Endothelial cell (in vitro differentiated cells): ENCODE data around the gene CANX. TPM values are rescaled to one million over a fixed set of nuclear protein-coding genes. Genes with fewer than 3 reads are reported as not detected.
"Not testable (repeated sequence)": the region's sequence is repeated elsewhere in the genome, so short reads cannot be mapped to it uniquely, and the experiment has no call there.

Experiments
- DNase-seq: peaks from one replicate; pipeline ENCODE4 v3.0.0; 2021; ENCODE audit warnings: low spot score
- H3K27ac Mint-ChIP-seq: one replicate; pipeline ENCODE4 v1.8.0; 2021; ENCODE audit warnings: mixed read lengths, inconsistent platforms; ENCODE audit not compliant: unreplicated experiment
- H3K27me3 Mint-ChIP-seq: one replicate; pipeline ENCODE4 v1.8.0; 2021; ENCODE audit warnings: mild to moderate bottlenecking, moderate library complexity, mixed read lengths, inconsistent platforms; ENCODE audit not compliant: unreplicated experiment
- H3K36me3 Mint-ChIP-seq: one replicate; pipeline ENCODE4 v1.8.0; 2021; ENCODE audit warnings: mild to moderate bottlenecking, low read depth, mixed read lengths, inconsistent platforms; ENCODE audit not compliant: unreplicated experiment
- H3K4me1 Mint-ChIP-seq: one replicate; pipeline ENCODE4 v1.8.0; 2021; ENCODE audit warnings: mild to moderate bottlenecking, mixed read lengths, inconsistent platforms; ENCODE audit not compliant: unreplicated experiment
- H3K4me3 Mint-ChIP-seq: one replicate; pipeline ENCODE4 v1.8.0; 2021; ENCODE audit warnings: mild to moderate bottlenecking, mixed read lengths, inconsistent platforms; ENCODE audit not compliant: unreplicated experiment
- H3K9me3 Mint-ChIP-seq: one replicate; pipeline ENCODE4 v1.8.0; 2021; ENCODE audit warnings: mixed read lengths, inconsistent platforms; ENCODE audit not compliant: unreplicated experiment
- CTCF ChIP-seq: fragments of 200-600 bp; sonication (generic); IDR thresholded peaks from one replicate; pipeline ENCODE4 v1.5.0; 2021; ENCODE audit warnings: antibody characterized with exemption; ENCODE audit not compliant: unreplicated experiment
- total RNA-seq: library from RNA; stranded (reverse); fragmentation: NEBNext Ultra II Directional; extraction: Animal tissue kit (Norgen Biotek cat#: 25700); gene quantifications from one replicate; pipeline ENCODE4 v1.2.1, GENCODE V29; 2021; ENCODE audit not compliant: unreplicated experiment

CANX gene
- total RNA-seq, 1 donor from 2014 or later: 568 TPM

DNA sequence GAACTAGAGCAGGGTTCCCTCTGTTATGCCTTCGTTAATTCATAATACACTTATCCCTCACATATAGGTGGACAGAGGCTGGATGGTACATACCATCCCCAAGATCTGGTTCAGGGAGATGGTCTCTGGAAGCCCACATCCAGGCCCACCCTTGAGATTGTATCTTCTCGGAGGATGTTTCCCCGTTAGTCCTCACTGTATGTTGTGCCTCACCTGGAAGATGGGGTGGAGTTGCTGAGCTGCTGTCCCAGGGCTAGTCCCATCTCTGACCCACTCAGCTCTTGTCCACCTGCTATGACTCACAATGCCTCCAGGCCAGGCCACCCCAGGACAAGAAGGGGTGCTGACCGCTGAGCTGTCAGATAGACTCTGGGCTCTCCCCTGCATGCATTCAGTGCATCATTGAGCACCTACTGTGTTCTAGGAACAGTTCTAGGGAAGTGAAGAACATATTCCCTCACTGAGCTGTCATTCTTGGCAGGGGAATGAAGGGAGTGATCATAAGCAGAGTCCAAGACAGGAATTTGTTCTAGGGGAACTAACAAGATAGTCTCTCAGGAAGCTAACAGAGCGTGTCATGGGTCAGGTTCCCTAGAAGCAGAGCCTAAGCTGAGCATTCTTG lies 17.9 kb upstream of the CANX start, which contains the start of gene CBY3:
TSS of gene CBY3 (minus strand) at position 255 of the 622 bp plus-strand sequence. CDS start at position 139, 116 bp downstream.
- Mint-ChIP-seq H3K27ac (no peak within 1 kb of the TSS), H3K36me3 (no peaks in the 10 kb centered on the region), H3K9me3 (no peaks in the 10 kb centered on the region), H3K27me3 (peaks cover 6% of the 10 kb centered on the region), H3K4me3 (peak within 1 kb of the TSS; percentile 4), H3K4me1 (peaks cover 7% of the 10 kb centered on the region)
- DNase-seq: no peak
- TF ChIP-seq CTCF: no peak

DNA sequence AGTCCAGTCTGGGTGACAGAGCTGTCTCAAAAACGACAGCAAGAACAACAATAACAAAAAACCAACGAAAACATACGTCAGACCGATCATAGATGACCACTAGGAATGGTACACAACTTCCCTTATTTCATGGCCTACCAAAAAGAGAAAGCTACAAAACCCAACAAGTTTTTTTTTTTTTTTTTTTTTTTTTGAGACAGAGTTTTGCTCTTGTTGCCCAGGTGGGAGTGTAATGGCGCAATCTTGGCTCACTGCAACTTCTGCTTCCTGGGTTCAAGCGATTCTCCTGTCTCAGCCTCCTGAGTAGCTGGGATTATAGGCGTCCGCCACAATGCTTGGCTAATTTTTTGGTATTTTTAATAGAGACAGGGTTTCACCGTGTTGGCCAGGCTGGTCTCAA lies 9.6 kb upstream of the CANX start:
- H3K36me3 Mint-ChIP-seq, H3K4me1 Mint-ChIP-seq: not testable (repeated sequence)

GRCh38 chr5:179694561-179694960 lies 4.2 kb upstream of the CANX start:
- H3K27me3 Mint-ChIP-seq: peaks cover 3% of the 10 kb centered on the region
- no peak for TF ChIP-seq CTCF
- no peaks in the 10 kb centered on the region for H3K9me3 Mint-ChIP-seq
- H3K4me3 Mint-ChIP-seq: no peak overlapping the region
- H3K4me1 Mint-ChIP-seq: peaks cover 12% of the 10 kb centered on the region
- DNase-seq: no peak
- no peak overlapping the region for H3K27ac Mint-ChIP-seq
- H3K36me3 Mint-ChIP-seq: peaks cover 3% of the 10 kb centered on the region

More for the DNA sequence above, 9.6 kb upstream of the CANX start:
- not testable (repeated sequence) for DNase-seq, H3K4me3 Mint-ChIP-seq, H3K27me3 Mint-ChIP-seq, H3K27ac Mint-ChIP-seq, H3K9me3 Mint-ChIP-seq

DNA sequence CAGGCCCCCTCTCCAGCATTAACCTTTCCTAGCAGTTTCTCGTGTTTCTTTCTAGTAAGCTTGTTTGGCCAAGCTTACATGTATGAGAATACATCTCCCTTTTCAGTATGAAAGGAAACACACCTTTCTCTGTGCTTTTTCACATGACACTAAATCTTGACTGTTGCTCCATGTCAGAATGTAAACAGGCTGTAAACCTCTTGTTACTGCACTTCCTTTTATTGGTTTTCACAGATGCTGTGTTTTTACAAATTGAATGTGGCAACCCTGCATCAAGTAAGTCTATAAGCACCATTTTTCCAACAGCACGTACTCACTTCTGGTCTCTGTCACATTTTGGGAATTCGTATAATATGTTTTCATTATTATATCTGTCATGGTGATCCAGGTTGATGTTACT lies 2.2 kb upstream of the CANX start:
- H3K4me3 Mint-ChIP-seq: no peak overlapping the region
- peaks cover 23% of the 10 kb centered on the region for H3K4me1 Mint-ChIP-seq
- H3K27me3 Mint-ChIP-seq: peaks cover 5% of the 10 kb centered on the region
- no peaks in the 10 kb centered on the region for H3K9me3 Mint-ChIP-seq
- peaks cover 8% of the 10 kb centered on the region for H3K36me3 Mint-ChIP-seq
- no peak for TF ChIP-seq CTCF
- no peak for DNase-seq
- H3K27ac Mint-ChIP-seq: peak overlapping the region; percentile 2

DNA sequence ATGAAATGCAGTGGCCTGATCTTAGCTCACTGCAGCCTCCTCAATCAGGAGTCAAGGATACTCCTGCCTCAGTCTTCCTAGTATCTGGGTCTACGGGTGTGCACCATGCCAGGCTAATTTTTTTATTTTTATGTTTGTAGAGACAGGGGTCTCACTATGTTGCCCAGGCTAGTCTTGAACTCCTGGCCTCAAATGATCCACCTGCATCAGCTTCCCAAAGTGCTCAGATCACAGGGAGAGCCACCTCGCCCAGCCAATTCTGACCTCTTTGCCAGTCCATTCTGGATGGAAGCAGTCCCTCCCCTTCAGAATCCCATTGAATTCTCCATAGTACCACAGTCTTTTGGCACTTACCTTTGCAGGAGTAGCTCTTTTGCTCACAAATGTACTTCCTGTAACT lies 1.7 kb upstream of the CANX start:
- no peak overlapping the region for H3K27ac Mint-ChIP-seq
- H3K27me3 Mint-ChIP-seq: peaks cover 5% of the 10 kb centered on the region
- H3K9me3 Mint-ChIP-seq: no peaks in the 10 kb centered on the region
- peaks cover 8% of the 10 kb centered on the region for H3K36me3 Mint-ChIP-seq
- DNase-seq: no peak
- TF ChIP-seq CTCF: no peak
- H3K4me3 Mint-ChIP-seq: no peak overlapping the region
- peaks cover 25% of the 10 kb centered on the region for H3K4me1 Mint-ChIP-seq

GRCh38 chr5:179697543-179697942 lies 1.2 kb upstream of the CANX start:
- not testable (repeated sequence) for H3K4me3 Mint-ChIP-seq, DNase-seq, H3K27me3 Mint-ChIP-seq, H3K9me3 Mint-ChIP-seq
- Mint-ChIP-seq H3K36me3 (peaks cover 12% of the 10 kb centered on the region), H3K27ac (peak overlapping the region; percentile 98), H3K4me1 (peaks cover 30% of the 10 kb centered on the region)
